A172 (cell line): ENCODE measurements around the gene KRTAP4-2. TPM values are rescaled to one million over a fixed set of nuclear protein-coding genes. Genes with fewer than 3 reads are reported as not detected.
"Not testable (repeated sequence)": the region's sequence is repeated elsewhere in the genome, so short reads cannot be mapped to it uniquely, and the experiment has no call there.

ENCODE experiments used
- DNase-seq: peaks from one replicate; pipeline ENCODE4 v3.0.0-alpha.2; 2015; ENCODE audit warnings: low spot score
- total RNA-seq: library from RNA; depleted of rRNA; stranded (reverse); fragments of >200 nt; shearing (Covaris generic); gene quantifications from 2 replicates; pipeline ENCODE4 v1.2.3, GENCODE V29; 2014; rRNA removed

Gene KRTAP4-2
- not detected in 2 replicates for total RNA-seq

DNA sequence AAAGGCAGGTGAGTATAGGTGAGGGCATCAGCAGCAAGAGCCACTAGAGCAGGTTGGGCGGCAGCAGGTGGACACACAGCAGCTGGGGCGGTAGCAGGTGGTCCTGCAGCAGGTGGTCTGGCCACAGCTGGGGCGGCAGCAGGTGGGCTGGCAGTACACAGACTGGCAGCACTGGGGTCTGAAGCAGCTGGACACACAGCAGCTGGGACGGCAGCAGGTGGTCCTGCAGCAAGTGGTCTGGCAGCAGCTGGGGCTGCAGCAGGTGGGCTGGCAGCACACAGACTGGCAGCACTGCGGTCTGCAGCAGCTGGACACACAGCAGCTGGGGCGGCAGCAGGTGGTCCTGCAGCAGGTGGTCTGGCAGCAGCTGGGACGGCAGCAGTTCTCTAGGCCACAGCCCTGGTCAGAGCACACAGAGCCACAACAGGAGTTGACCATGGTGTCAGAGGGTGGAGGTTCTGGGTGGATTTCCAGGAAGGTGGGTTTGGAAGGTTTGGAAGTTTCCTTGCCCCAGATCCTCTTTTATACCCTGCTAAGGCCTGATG, at the start of gene KRTAP4-2:
KRTAP4-2 (minus strand) TSS at position 495 of the 545 bp plus-strand sequence; CDS start at position 438, 57 bp downstream.
- no peak for DNase-seq

DNA sequence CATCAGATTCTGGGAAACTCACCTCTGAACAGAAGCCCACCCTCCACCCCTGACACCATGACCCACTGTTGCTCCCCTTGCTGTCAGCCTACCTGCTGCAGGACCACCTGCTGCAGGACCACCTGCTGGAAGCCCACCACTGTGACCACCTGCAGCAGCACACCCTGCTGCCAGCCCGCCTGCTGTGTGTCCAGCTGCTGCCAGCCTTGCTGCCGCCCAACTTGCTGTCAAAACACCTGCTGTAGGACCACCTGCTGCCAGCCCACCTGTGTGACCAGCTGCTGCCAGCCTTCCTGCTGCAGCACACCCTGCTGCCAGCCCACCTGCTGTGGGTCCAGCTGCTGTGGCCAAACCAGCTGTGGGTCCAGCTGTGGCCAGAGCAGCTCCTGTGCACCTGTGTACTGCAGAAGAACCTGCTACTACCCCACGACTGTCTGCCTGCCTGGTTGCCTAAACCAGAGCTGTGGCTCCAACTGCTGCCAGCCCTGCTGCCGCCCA, 48.6 kb upstream of the KRTAP4-2 start, which contains the start of gene KRTAP9-2:
KRTAP9-2 (plus strand) TSS at position 51 of the 498 bp plus-strand sequence; CDS start at position 58, 7 bp downstream.
- not testable (repeated sequence) for DNase-seq

DNA sequence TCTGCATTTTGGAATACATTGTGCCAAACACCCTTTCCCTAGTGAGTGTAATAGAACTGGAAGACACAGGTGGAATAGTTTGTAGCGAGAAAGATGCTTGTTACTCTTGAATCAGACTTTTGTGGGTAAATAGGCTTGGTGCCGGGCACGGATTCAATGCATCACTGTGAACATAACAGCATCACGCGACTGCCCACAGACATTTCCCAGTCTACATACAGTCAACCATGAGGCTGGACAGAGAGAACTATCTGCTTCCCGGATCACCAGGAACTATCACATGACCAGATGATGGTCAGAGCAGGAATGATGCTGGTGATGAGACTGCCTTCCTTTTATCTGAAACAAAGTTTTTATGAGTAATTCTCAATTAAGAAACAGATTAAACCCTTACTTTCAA, 48.0 kb upstream of the KRTAP4-2 start:
- DNase-seq, result no peak

DNA sequence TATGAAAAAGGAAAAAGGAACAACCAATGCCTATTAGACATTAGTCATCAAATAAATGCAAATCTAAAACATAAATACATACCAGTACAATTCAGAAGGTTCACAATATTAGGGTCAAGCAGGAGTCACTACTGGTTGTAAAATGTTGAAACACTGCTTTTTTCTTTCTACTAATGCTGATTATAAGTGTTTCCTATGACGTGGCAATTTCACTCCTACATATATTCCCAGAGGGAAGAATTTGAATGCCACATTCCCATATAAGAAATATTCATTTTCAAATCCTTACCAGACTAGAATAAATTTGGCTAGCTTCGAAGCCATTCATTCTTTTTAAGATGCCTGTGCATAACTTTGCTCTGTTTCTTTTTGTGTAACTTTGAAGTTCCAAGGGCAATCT, 45.8 kb upstream of the KRTAP4-2 start:
- DNase-seq, result no peak

DNA sequence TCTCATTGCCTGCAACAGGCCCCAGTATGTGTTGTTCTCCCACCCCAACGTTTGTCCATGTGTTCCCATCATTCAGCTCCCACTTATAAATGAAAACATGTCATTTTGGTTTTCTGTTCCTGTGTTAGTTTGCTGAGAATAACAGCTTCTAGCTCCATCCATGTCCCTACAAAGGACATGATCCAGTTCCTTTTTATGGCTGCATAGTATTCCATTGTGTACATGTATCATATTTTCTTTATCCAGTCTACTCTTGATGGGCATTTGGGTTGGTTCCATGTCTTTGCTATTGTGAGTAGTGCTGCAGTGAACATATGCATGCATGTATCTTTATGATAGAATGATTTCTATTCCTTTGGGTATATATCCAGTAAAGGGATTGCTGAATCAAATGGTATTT, 37.7 kb upstream of the KRTAP4-2 start:
- DNase-seq, result no peak

DNA sequence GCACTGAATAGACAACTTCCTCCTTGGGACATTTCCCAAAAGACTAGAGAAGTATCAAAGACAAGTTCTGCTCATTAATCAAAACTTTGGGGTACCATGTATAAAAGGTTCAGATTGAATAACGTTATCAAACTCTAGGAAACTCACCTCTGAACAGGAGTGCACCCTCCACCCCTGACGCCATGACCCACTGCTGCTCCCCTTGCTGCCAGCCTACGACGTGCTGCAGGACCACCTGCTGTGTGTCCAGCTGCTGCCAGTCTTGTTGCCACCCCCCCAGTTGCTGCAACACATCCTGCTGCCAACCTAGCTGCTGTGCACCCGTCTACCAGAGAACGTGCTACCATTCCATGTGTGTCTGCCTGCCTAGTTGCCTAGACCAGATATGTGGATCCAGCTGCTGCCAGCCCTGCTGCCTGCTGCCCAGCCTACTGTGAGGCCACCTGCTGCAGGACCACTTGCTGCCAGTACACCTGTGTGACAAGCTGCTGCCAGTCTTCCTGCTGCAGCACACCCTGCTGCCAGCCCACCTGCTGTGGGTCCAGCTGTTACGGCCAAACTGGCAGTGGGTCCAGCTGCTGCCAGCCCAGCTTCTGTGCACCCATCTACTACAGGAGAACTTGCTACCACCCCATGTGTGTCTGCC, 34.6 kb upstream of the KRTAP4-2 start:
- peak; percentile 52 for DNase-seq

DNA sequence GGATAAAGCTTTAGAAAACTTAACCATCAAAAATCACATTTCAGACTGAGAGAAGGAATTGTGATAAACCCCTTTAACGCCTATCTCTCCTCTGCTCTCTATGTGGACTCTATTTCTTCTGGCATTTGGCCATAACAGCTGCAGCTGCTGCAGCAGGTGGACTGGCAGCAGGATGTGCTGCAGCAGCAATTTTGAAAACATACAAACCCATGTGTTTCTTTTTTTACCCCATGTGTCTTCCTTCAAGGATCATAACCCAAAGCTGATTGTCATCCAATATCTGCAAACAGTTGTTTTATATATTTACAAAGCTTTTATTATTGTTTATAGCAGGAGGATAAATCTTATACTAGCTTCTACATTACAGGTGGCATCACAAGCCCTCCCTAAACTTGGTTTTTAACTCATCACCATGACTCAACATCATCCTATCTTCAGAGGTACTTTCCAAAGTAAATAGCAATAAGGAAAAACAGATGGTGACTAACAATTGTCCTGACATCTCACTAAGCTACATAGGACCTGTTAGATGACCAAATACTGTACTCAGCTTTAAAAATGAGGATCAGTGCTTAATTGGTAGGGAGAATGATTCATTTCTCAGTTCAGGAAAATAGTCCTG, 33.9 kb upstream of the KRTAP4-2 start:
- DNase-seq, result peak; percentile 86

DNA sequence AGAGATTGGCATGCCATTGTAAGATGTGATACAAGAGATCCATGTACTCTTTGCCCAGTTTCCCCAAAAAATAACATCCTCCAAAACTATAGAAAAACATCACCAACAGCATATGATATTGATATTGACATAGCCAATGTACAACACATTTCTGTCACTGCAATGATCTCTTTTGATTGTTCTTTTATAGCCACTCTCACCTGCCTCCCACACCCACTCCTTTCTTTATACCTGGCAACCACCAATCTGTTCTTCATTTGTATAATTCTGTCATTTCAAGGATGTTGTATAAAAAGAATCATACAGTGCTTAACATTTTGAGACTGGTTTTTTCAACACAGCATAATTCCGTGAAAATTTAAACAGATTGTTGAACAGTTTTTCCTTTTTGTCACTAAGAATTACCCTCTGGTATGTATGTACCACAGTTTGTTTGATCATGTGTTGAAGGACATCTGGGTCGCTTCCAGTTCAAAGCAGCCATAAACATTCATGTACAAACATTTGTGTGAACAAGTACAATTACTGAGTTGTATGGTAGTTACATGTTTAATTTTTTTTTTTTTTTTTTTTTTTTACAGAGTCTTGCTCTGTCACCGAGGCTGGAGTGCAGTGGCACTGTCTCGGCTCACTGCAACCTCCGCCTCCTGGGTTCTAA, 21.5 kb upstream of the KRTAP4-2 start:
- no peak for DNase-seq

DNA sequence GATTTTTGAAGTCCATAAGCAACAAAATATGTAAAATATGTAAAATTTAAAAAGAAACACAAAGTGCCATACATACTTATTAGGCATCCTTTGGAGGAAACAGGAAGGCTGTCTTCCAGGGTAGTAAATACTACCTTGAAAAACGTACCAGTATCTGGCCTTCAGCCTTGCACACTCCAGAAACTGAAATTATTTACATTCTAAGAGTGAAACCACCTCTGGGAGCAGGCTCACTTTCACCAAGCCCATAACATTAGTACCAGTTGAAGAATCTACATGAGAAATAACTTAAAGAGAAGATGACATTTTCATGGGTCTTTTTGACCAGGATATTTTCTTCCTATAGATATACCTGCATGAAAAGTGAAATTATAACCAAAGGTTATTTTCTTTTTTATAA, 18.0 kb upstream of the KRTAP4-2 start:
- DNase-seq, result no peak

DNA sequence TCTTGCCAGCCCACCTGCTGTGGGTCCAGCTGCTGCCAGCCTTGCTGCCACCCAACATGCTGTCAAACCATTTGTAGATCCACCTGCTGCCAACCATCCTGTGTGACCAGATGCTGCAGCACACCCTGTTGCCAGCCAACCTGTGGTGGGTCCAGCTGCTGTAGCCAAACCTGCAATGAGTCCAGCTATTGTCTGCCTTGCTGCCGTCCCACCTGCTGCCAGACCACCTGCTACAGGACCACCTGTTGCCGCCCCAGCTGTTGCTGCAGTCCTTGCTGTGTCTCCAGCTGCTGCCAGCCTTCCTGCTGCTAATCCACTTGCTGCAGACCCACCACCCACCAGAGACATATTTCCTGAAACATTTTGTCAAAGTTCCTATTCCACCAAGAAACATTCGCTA, 12.3 kb upstream of the KRTAP4-2 start:
- DNase-seq, result no peak

DNA sequence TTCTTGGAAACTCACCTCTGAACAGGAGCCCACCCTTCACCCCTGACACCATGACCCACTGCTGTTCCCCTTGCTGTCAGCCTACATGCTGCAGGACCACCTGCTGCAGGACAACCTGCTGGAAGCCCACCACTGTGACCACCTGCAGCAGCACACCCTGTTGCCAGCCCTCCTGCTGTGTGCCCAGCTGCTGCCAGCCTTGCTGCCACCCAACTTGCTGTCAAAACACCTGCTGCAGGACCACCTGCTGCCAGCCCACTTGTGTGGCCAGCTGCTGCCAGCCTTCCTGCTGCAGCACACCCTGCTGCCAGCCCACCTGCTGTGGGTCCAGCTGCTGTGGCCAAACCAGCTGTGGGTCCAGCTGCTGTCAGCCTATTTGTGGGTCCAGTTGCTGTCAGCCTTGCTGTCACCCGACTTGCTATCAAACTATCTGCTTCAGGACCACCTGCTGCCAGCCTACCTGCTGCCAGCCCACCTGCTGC, 11.9 kb upstream of the KRTAP4-2 start, which contains the start of gene KRTAP9-1:
KRTAP9-1 (plus strand) TSS at position 51 of the 482 bp plus-strand sequence; CDS start at position 51, 0 bp downstream.
- not testable (repeated sequence) for DNase-seq

DNA sequence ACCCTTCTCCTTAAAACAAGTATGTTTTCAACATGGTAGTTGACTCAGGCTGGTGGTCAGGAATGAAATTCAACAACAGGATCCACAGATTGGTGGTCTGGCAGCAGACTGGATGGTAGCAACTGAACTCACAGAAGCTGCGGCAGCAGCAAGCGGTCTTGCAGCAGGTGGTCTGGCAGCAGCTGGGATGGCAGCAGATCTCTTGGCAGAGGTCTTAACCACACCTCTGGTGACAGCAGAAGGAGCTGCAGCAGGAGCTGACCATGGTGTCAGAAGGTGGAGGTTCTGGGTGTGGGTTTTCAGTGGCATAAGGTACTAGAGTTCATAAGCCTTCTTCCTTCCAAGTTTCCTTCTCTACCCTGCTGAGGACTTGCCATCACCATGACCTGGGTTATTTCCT, 8.9 kb upstream of the KRTAP4-2 start:
- no peak for DNase-seq

DNA sequence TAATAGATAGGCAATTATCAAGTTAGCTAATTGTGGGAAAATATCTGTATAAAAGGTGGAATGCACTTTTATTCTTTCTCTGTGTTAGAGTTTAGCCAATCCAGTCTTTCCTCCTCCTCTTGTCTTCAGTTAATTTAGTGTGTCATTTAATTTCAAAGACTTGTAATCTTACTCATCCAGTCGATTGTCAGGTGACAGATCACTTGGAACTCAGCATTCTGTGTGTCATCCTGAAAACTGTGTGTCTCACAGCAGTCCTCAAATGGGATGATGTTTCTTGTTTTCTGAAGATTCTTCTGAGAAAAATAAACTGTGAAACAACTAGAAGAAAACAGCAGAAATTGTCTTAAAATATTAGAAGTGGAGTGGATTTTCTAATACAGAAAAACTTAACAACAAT, 7.0 kb upstream of the KRTAP4-2 start:
- DNase-seq, result no peak

DNA sequence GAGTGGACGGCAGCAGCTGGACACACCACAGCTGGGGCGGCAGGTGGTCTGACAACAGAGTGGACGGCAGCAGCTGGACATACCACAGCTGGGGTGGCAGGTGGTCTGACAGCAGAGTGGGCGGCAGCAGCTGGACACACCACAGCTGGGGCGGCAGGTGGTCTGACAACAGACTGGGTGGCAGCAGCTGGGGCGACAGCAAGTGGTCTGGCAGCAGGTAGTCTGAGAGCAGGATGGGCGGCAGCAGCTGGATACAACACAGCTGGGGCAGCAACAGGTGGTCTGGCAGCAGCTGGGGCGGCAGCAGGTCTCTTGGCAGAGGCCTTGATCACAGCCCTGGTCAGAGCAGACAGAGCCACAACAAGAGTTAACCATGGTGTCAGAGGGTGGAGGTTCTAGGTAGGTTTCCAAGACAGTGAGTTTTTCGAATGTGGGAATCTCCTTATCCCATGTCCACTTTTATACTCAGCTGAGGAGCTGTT, 6.5 kb upstream of the KRTAP4-2 start, which contains the start of gene KRTAP4-1:
KRTAP4-1 (minus strand) TSS at position 432 of the 482 bp plus-strand sequence; CDS start at position 375, 57 bp downstream.
- DNase-seq, result no peak

DNA sequence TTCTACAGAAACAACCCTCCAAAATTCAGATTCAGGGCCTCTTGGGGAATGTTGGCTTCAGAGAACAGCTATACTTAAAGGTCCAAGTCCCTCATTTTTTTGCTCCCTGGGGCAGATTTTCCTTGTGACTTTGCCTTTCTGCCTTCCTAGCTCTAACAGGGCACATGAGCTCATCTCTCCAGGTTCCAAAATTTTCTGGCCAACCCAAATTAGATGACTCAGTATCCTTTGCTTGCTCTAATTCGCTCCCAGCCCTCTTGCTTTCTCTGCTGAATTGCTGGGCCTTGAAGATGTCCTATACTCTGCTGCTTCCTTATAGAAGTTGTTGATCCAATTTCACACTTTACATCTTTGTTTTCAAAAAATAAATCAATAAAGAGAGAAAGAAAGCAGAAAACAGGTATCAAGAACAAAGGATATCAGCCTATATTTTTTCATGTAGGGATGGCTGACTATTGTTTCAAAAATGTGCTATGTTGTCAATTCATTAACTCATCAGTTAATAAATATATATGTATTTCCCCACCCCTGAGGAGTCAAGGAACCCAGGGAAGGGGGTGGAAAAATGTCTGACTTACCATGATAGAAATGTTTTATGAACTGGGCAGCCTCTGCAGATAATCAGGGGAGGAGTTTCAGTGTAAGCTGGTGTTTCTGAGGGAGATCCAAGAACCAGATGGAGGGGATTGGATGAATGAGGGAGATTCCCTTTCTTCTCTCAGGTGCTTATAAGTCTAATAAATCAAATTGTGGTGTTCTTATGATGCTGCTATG, 1.0 kb upstream of the KRTAP4-2 start:
- no peak for DNase-seq

DNA sequence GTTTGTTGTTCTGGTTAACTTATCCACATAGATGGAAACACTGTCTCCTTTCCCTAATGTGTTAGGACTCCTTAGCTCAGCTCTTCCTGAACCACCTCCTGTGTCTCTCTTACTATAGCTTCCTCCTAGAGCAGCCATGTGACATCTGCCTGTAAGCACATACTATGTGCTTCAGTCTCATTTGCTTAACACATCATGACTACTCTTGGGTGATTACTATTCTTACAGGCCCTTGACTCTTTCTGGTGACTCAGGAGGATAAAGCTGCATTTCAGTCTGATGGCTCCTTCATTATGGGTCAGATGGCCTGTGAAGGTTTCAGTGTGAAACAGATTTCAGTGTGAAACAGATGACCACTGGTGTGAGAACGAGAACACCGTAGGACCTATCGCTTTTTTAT, 320 bp upstream of the KRTAP4-2 start:
- peak; percentile 10 for DNase-seq

DNA sequence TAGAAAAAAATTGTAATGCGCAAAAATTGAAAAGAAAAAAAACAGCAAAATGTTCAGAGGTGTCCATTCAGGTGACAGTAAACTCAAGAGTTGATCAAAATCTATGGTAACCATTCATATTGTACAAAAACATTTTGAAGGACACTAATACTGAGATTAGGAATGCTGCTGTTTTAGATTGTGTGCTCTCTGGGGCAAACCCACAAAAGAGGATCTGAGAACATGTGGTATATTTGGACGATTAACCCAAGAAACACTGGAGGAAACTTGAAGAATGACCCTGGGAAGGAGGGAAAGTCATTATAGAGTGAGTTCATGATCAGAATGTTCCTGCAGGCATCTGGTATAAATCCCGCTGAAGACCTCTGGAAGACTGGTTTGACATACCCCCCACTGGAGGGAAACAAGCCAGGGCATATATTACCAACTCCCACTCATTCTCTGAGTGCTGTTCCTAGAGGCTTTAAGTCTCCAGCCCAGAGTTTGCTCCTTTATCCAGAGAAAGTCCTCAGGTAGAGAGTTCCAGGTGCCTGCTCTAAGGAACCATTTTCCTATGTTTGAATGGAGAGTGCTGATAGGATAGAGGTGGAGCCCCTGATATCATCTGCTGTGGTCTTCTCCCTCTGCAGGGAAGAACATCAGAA, 1.2 kb downstream of the KRTAP4-2 start:
- DNase-seq, result no peak

DNA sequence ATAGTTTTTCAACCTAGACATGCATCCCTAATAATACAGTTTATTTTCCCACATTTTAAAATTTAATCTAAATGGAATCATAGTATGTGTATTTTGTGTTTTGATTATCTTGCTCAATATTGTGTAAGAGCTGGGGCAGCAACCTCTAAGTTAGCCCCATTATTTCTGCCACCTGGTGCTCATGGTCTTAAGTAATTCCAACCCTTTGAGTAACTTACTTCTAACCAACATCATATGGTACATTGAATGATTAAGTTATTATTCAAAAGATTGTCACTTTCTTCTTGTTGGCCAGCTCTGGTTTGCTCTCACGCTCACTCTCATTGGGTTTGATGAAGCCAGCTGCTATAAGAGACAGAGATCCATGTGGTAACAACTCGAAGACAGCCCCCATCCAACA, 6.1 kb downstream of the KRTAP4-2 start:
- no peak for DNase-seq

DNA sequence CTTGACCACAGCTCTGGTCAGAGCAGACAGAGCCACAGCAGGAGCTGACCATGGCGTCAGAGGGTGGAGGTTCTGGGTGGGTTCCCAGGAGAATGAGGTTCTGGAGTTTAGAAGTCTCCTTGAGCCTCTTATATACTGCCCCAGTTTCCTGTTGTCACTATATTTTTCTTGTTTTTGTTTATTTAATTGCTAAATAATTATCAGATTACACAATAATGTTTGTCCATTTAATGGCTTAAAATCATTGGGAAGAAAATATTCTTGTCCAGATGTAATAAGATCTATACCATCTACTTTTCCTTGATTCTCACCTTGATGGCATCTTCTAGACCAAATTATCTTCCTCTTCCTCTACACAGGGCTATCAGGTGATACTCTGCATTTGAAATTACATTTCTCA, 9.9 kb downstream of the KRTAP4-2 start, which contains the start of gene KRTAP4-3:
KRTAP4-3 (minus strand) TSS at position 101 of the 400 bp plus-strand sequence; CDS start at position 52, 49 bp downstream.
- no peak for DNase-seq

DNA sequence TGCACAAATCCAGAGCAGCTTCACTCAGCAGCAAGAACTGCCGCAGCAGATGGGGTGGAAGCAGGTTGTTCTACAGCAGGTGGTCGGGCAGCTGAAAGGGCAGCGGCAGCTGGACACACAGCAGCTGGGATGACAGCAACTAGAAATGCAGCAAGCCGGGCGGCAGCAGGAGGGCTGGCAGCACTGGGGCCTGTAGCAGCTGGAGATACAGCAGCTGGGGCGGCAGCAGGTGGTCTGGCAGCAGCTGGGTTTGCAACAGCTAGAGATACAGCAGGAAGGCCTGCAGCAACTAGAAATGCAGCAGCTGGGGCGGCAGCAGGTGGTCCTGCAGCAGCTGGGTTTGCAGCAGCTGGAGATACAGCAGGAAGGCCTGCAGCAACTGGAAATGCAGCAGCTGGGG, 10.5 kb downstream of the KRTAP4-2 start:
- DNase-seq, result no peak
